ENCODE results near the gene DLG1. TPM values are rescaled to one million over a fixed set of nuclear protein-coding genes. Genes with fewer than 3 reads are reported as not detected.

Gene DLG1
- total RNA-seq, 1 donor, result 48.0 TPM

DNA sequence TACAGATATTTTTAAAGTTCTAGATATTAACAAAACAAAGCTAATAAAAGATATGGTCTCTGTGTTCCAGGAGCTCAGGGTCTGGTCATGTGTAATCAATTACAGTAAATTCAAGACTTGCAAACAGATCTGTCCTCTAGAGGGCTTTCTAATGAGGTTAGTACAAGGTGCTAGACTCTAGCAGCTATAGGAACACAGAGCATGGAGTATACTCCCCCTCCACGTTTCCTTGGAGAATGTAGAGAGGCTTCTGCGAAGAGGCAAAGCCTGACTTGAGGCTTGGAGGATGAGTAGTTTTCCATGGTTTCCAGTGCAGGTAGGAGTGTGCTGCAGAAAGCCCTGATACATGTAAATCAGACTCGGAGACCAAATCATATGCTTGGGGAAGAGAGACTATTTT lies 32.7 kb upstream of the DLG1 start:
- no peaks in the 10 kb centered on the region for H3K4me1 ChIP-seq (ENCODE audit: insufficient read depth, low read length)
- no peaks in the 10 kb centered on the region for H3K27me3 ChIP-seq (ENCODE audit: insufficient read depth, low read length)
- H3K4me3 ChIP-seq (ENCODE audit: low read length), result no peak overlapping the region
- H3K9me3 ChIP-seq (ENCODE audit: low read depth, low read length), result no peaks in the 10 kb centered on the region

GRCh38 chr3:197329382-197329781 lies 31.0 kb upstream of the DLG1 start:
- Histone ChIP-seq H3K27me3 (ENCODE audit: insufficient read depth, low read length) (no peaks in the 10 kb centered on the region), H3K4me3 (ENCODE audit: low read length) (no peak overlapping the region), H3K4me1 (ENCODE audit: insufficient read depth, low read length) (no peaks in the 10 kb centered on the region), H3K9me3 (ENCODE audit: low read depth, low read length) (no peaks in the 10 kb centered on the region)

DNA sequence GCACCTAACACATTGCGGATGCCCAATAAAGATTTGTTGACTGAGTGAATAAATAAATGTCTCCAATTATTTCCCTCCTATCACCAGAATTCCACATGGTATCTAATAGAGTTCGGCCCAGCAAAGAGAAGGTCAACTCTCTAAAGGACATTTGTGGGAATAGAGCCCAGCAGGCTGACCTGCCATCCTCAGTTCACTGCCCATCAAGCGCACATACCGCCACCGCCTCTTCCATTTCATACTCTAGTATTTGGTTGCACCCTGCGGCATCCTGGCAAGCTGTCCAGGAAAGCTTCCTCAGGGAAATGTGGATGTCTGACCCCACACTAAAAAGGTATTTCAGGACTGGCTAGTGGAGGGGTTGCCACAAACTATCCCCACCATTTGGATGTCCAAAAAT lies 29.8 kb upstream of the DLG1 start:
- H3K4me3 ChIP-seq (ENCODE audit: low read length), result no peak overlapping the region
- no peaks in the 10 kb centered on the region for H3K4me1 ChIP-seq (ENCODE audit: insufficient read depth, low read length)
- no peaks in the 10 kb centered on the region for H3K27me3 ChIP-seq (ENCODE audit: insufficient read depth, low read length)
- no peaks in the 10 kb centered on the region for H3K9me3 ChIP-seq (ENCODE audit: low read depth, low read length)

GRCh38 chr3:197327701-197328100 lies 29.3 kb upstream of the DLG1 start:
- Histone ChIP-seq H3K9me3 (ENCODE audit: low read depth, low read length) (no peaks in the 10 kb centered on the region), H3K4me1 (ENCODE audit: insufficient read depth, low read length) (no peaks in the 10 kb centered on the region), H3K27me3 (ENCODE audit: insufficient read depth, low read length) (no peaks in the 10 kb centered on the region), H3K4me3 (ENCODE audit: low read length) (no peak overlapping the region)

- Histone ChIP-seq H3K4me1 (ENCODE audit: insufficient read depth, low read length) (no peaks in the 10 kb centered on the region), H3K9me3 (ENCODE audit: low read depth, low read length) (no peaks in the 10 kb centered on the region), H3K4me3 (ENCODE audit: low read length) (no peak overlapping the region), H3K27me3 (ENCODE audit: insufficient read depth, low read length) (no peaks in the 10 kb centered on the region)
Observed at GRCh38 chr3:197325773-197326172, 27.4 kb upstream of the DLG1 start.

GRCh38 chr3:197322149-197322548 lies 23.7 kb upstream of the DLG1 start:
- peaks cover 6% of the 10 kb centered on the region for H3K27me3 ChIP-seq (ENCODE audit: insufficient read depth, low read length)
- H3K4me1 ChIP-seq (ENCODE audit: insufficient read depth, low read length), result no peaks in the 10 kb centered on the region
- no peaks in the 10 kb centered on the region for H3K9me3 ChIP-seq (ENCODE audit: low read depth, low read length)
- no peak overlapping the region for H3K4me3 ChIP-seq (ENCODE audit: low read length)

DNA sequence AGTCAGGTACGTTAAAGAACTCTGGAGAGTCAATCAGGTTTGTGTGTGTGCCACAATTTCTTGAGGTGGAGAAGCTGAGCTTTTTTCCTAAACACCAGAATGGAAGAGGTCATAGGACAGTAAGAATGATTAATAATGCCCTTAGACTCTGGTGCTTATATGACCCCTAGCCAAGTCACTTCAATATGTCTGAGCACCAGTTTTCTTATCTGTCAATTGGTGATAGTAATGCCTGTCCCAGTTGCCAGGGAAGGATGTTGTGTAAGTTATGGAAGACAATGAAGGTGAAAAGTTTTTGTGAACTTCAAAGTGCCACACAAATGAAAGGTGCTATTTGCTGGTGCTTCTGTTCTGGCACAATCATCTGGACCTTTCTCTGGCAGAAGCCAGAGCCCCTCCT lies 22.2 kb upstream of the DLG1 start:
- H3K4me3 ChIP-seq (ENCODE audit: low read length), result no peak overlapping the region
- peaks cover 6% of the 10 kb centered on the region for H3K27me3 ChIP-seq (ENCODE audit: insufficient read depth, low read length)
- H3K9me3 ChIP-seq (ENCODE audit: low read depth, low read length), result no peaks in the 10 kb centered on the region
- H3K4me1 ChIP-seq (ENCODE audit: insufficient read depth, low read length), result no peaks in the 10 kb centered on the region

- Histone ChIP-seq H3K27me3 (ENCODE audit: insufficient read depth, low read length) (peaks cover 11% of the 10 kb centered on the region), H3K4me3 (ENCODE audit: low read length) (no peak overlapping the region), H3K4me1 (ENCODE audit: insufficient read depth, low read length) (no peaks in the 10 kb centered on the region)
Observed at GRCh38 chr3:197317250-197317963, 19.0 kb upstream of the DLG1 start.

GRCh38 chr3:197312431-197312830 lies 14.0 kb upstream of the DLG1 start:
- Histone ChIP-seq H3K4me3 (ENCODE audit: low read length) (no peak overlapping the region), H3K9me3 (ENCODE audit: low read depth, low read length) (no peaks in the 10 kb centered on the region), H3K27me3 (ENCODE audit: insufficient read depth, low read length) (peaks cover 5% of the 10 kb centered on the region), H3K4me1 (ENCODE audit: insufficient read depth, low read length) (no peaks in the 10 kb centered on the region)

More at GRCh38 chr3:197317250-197317963, 19.0 kb upstream of the DLG1 start:
- H3K9me3 ChIP-seq (ENCODE audit: low read depth, low read length), result no peaks in the 10 kb centered on the region

DNA sequence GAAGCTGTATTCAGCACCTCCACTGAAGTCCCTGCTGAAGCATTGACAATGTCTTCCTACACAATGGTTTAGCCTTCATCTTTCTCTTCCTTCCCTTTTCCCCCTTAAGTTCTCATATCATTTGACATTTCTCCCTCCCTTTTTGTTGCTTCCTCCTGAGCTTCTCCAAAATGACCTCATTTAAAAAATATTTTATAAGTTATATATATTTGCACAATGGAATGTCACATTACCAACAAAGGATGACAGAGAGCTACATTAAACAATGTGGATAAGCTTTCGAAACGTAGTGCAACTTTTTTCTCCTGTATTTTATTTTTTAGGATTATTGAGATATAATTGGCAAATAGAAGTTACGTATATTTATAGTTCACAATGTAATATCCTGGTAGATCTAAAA lies 13.2 kb upstream of the DLG1 start:
- H3K4me3 ChIP-seq (ENCODE audit: low read length), result no peak overlapping the region
- peaks cover 5% of the 10 kb centered on the region for H3K27me3 ChIP-seq (ENCODE audit: insufficient read depth, low read length)
- H3K4me1 ChIP-seq (ENCODE audit: insufficient read depth, low read length), result no peaks in the 10 kb centered on the region
- no peaks in the 10 kb centered on the region for H3K9me3 ChIP-seq (ENCODE audit: low read depth, low read length)

DNA sequence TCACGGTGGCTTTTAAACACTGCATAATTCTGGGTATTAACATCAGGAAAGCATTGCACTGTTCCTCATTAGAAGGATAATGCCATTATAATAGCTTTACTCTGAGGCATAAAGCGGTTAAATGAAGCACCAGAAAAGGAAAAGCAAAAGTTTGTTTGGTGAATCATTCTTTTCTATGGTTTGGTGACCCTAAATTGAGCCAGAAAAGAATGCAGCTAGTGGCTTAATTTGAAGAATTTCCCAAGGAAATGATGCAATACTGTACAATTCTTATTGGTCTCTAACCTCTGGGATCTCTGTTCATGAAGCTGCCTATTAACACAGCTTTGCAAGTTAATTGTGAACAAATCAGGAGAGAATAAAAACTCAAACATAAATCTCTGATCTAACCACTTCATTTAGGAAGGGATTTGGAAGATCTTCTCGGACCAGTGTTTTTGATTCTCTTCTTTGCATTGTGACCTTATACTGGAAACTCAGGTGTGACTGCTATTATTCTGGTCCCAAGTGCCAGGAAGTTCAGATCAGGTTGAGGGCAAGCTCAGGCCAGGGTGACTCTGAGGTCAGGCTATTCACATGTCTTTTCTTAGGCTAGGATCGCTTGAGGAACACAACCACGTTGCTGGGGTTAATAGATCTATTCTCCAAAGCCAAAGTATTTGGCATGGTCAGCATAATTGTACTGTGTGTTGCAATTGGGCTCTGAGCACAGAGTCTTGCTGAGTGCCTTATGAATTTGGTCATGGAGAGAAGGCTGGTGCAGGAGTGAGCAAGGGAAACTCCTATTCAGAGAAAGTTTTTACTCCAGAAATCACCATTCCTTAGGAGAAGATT lies 11.3 kb upstream of the DLG1 start:
- Histone ChIP-seq H3K4me1 (ENCODE audit: insufficient read depth, low read length) (no peaks in the 10 kb centered on the region), H3K9me3 (ENCODE audit: low read depth, low read length) (no peaks in the 10 kb centered on the region), H3K4me3 (ENCODE audit: low read length) (no peak overlapping the region), H3K27me3 (ENCODE audit: insufficient read depth, low read length) (peaks cover 3% of the 10 kb centered on the region)

DNA sequence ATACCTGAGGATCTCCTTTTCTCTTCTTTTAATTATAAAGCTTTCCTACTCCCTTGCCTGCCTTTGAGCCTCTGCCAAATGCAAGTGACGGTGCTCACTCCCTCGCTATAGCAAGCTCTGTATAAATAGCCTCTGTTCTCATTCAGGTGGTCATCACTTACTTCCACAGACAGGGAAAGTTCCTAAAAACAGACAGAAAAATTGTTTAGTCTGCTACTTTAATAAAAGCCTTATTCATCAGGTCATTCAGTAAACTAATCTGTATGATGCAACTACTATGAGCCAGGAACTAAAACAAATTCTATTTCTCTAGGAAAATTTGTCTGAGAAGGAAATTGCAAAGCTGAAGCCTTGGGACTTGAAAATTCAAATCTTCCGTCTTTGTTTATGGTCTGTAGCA lies 10.2 kb upstream of the DLG1 start:
- H3K27me3 ChIP-seq (ENCODE audit: insufficient read depth, low read length), result no peaks in the 10 kb centered on the region
- H3K4me3 ChIP-seq (ENCODE audit: low read length), result no peak overlapping the region
- no peaks in the 10 kb centered on the region for H3K9me3 ChIP-seq (ENCODE audit: low read depth, low read length)
- no peaks in the 10 kb centered on the region for H3K4me1 ChIP-seq (ENCODE audit: insufficient read depth, low read length)

GRCh38 chr3:197306374-197307086 lies 8.1 kb upstream of the DLG1 start:
- H3K9me3 ChIP-seq (ENCODE audit: low read depth, low read length), result no peaks in the 10 kb centered on the region
- no peaks in the 10 kb centered on the region for H3K27me3 ChIP-seq (ENCODE audit: insufficient read depth, low read length)
- no peaks in the 10 kb centered on the region for H3K4me1 ChIP-seq (ENCODE audit: insufficient read depth, low read length)
- H3K4me3 ChIP-seq (ENCODE audit: low read length), result no peak overlapping the region

DNA sequence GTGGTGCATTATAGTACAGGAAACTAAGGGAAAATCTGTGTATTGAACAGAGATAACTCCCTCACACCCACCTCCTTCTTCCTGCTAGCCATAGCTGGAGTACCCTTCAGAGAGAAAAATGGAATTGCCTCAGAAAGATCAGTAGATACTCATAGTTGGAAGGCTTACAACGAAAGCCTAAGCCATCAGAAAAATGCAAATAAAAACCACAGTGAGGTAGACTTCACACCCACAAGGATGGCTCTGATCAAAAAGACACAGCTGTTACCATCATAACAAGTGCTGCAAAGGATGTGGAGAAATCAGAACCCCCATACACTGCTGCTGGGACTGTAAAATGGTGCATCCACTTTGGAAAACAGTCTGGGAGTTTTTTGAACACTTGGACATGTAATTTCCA lies 7.4 kb upstream of the DLG1 start:
- Histone ChIP-seq H3K4me1 (ENCODE audit: insufficient read depth, low read length) (no peaks in the 10 kb centered on the region), H3K9me3 (ENCODE audit: low read depth, low read length) (no peaks in the 10 kb centered on the region), H3K4me3 (ENCODE audit: low read length) (no peak overlapping the region), H3K27me3 (ENCODE audit: insufficient read depth, low read length) (no peaks in the 10 kb centered on the region)

DNA sequence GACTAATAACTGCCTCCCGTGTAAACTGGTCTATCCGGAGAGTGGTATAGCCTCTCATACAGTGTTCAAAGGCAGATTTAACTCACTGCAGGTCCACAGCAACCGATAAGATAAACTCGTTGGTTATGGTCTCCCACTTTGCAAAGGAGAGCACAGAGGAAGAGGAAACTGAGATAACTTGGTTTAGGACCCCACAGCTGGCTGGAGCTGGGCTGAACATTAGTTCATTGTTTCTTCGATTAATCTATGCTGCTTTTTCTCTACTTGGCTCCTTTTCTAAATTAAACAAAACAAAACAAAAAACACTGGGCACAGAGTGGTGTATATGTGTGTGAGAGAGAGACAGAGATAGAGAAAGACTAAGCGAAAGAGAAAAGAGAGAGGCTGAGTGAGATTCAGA lies 5.0 kb upstream of the DLG1 start:
- Histone ChIP-seq H3K27me3 (ENCODE audit: insufficient read depth, low read length) (peaks cover 9% of the 10 kb centered on the region), H3K4me3 (ENCODE audit: low read length) (no peak overlapping the region), H3K4me1 (ENCODE audit: insufficient read depth, low read length) (peaks cover 10% of the 10 kb centered on the region), H3K9me3 (ENCODE audit: low read depth, low read length) (no peaks in the 10 kb centered on the region)

Measured in mononuclear cell (primary cell).